GM04503 (cell line): ENCODE measurements around the gene PCDH9.

Source experiments
- DNase-seq: peaks from one replicate; pipeline ENCODE4 v3.0.0-alpha.2; 2012; ENCODE audit warnings: low read depth

Gene PCDH9

GRCh38 chr13:67224148-67224846 lies 5.8 kb downstream of the PCDH9 start:
- DNase-seq: no peak

GRCh38 chr13:67223742-67224141 lies 6.4 kb downstream of the PCDH9 start:
- DNase-seq: no peak

- no peak for DNase-seq
Measured at GRCh38 chr13:67223024-67223423, 7.1 kb downstream of the PCDH9 start.

GRCh38 chr13:67221630-67222226 lies 8.4 kb downstream of the PCDH9 start:
- no peak for DNase-seq

GRCh38 chr13:67219113-67219512 lies 11.0 kb downstream of the PCDH9 start:
- no peak for DNase-seq

DNA sequence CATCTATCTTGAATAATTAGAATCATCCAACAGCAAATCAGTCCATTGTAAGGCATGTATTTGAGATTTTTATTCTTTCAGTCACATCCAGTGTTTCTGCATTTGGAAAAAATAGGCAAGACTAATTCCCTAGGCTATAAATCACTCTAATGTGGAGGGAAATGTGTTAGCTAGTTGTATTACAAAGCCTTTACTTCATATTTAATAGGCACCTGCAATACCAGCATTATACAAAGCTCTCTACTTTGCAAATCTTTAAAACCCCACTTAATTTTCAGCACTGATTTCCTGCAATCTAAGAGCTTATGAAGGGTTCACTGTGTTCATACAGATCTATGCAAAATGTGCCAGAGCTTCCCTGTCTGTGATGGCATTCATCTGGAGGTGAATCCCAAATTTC lies 12.3 kb downstream of the PCDH9 start:
- no peak for DNase-seq

DNA sequence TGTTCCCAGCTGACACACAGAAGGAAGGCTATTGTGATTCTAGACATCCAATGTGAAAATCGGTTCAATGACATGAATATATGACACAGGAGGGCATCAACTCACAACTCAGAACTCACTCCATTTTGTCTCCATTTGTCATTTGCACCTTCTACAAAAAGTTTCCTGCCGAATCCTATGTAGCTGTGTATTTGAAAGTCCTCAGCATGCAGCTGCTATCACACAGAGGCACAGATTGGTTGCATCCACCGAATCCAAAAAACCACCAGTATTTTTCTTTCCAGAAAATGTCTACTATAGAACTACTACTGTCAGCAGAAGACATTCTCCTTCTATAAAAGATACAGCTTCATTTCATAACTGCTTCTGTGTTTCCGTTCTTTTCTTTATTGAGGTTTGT lies 13.3 kb downstream of the PCDH9 start:
- no peak for DNase-seq

DNA sequence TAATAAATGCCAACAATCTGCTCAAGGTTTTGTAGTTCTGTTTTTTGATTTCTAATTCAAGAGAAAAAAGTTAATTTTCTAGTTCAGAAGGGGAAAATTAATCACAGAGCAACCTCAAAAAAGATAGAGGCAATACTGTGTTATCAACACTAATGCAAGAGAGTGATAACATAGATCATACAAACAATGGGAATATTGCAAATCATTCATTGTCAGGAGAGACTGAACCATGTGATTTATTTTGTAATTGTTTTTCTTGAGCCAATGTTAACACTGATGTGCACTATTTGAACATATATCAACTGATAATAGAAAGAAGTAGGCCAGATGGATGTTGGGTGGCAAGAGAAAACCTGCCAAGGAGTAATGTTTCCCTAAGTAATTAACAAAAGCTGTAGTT lies 19.9 kb downstream of the PCDH9 start:
- DNase-seq: no peak

- DNase-seq: no peak
Measured at GRCh38 chr13:67208552-67208951, 21.6 kb downstream of the PCDH9 start.

DNA sequence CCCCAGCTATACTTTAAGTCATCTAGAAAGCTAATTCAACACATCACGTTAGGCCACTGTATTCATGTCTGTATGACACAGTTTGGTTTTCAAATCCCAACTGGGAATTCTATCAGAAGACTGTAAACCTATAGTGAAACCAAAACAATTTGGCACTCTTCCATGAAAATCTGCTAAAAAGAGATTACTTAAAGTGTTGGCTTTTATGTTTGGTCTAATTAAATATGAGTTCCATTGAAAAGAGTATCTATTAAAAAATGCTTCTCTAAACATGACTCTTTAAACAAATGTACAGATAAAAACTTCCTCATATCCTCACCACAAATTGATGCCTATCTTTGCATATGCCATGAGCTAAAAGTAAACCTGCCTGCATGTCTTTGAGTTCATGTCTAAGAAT lies 25.4 kb downstream of the PCDH9 start:
- DNase-seq: no peak

GRCh38 chr13:67200605-67201004 lies 29.5 kb downstream of the PCDH9 start:
- no peak for DNase-seq

GRCh38 chr13:67200183-67200582 lies 30.0 kb downstream of the PCDH9 start:
- no peak for DNase-seq

DNA sequence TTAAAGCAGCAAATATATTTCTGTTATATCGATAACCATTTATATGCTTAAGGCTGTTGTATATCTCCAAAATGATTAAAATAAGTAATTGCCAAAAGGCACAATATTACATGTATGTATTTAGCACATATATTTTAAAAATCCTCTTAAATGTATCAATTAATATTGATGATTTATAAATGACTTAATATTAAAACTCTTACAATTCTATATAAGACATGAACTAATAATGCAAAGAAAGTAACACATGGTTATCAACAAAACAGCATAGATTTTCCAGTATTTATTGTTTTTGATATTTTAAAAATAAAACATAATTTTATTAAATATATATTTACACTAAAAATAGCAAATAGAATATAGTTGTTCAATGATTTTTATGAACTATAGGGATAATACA lies 32.4 kb downstream of the PCDH9 start:
- DNase-seq: no peak

DNA sequence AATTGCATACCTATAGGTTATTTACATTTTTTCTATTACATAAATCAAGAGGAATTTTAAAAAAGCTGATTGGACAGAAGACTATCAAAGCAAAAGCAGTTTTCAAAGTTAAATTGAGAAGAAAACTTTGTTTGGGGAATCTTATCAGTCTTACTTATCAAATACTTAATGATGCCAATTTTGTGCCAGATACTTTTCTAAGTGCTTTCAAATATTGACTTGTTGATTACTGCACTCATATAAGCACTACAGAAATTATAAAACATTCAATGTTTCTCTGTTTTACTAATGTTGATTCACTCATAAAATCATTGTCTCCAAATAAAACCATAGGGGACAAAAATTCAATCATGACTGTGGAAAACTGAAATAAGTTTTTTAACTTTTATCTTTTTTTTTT lies 36.2 kb downstream of the PCDH9 start:
- no peak for DNase-seq

- no peak for DNase-seq
Measured at GRCh38 chr13:67192751-67193150, 37.4 kb downstream of the PCDH9 start.

DNA sequence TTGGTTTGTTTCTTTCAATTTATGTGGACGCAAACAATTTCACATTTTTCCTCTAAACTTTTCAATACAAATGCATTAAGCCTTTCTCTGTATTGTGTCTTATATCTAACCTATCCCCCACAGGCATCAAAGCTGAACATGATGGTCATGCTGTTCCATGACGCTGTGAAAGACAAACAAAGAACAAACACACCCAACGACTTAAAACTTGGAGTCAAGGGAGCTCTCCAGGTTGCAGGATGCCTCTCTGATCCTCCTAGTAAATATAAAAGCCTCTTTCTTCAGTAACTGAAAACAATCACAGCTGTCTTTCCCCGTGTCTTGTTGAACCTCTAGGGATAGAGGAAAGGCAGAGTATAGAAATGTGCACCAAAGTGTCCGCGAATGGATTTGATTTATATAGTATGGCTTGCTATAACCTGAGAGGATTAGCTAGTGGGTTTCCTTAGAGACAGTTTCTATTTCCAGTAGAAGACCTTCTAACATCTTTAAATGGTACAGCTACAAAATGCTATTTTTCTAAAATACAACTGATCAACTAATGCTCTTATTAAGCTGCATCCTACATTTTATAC lies 43.1 kb downstream of the PCDH9 start:
- no peak for DNase-seq

DNA sequence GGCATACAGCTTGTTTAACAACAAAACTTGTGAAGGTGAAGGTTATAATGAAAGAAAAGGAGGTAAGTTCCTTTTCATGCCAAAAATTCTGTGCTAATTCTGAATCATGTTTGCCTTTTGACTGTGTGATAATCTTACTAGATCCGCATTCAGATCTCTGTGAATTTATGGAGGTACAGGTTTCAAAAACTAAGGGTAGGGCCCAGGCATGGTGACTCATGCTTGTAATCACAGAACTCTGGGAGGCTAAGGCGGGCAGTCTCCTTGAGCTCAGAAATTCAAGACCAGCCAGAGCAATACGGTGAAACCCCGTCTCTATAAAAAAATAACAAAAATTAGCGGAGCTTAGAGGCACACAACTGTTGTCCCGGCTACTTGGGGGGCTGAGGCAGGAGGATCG lies 45.9 kb downstream of the PCDH9 start:
- no peak for DNase-seq

DNA sequence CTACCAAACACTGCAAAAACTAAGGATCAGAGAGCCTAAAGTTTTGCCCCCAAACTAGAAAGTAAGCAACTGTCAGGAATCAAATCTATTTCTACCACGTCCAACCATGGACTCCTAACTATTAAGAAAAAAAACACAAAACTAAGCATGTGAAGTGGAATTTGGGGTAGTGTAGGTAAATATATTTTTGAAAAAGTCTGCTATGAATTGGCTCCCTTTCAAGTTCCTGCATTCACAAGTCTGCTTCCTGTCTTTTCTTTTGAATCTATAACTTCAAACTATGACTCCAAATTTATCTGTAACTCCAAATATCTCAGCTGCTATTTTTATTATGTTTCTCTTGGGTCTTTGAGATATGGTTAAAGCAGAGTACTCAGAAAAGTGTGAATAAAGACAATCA lies 47.0 kb downstream of the PCDH9 start:
- no peak for DNase-seq

- DNase-seq: no peak
Measured at GRCh38 chr13:67175836-67176459, 54.2 kb downstream of the PCDH9 start.

DNA sequence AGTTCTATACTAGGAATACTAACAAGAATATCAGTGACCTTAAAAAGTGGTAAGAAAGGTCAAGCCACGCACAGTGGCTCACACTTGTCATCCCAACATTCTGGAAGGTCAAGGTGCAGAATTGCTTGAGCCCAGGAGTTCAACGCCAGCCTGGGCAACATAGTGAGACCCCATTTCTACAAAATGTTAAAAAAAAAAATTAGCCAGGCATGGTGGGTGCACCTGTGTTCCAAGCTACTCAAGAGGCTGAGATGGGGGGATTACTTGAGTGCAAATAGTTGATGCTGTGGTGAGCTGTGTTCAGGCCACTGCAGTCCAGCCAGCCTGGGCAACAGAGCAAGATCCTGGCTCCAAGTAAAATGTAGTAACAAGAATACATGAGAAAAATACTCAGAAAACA lies 61.8 kb downstream of the PCDH9 start:
- DNase-seq: no peak

DNA sequence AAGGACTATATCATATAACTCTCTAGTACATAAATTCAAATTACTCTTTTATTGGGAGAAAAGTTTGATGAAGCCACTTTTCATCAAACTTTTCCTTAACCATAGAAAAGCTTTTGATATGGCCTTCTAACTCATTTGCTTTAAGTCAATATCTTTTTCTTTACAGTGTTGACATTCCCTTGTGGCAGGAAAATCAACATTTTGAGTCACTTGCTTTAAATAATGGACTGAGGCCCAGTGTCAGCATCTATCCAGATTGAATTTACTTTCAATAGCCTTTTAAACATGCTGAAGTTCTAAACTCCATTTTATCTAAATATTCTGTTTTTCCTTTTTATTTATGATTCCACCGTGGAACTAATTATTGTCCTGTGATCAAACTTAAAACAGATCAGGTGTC lies 62.7 kb downstream of the PCDH9 start:
- no peak for DNase-seq

GRCh38 chr13:67161176-67161575 lies 69.0 kb downstream of the PCDH9 start:
- no peak for DNase-seq

DNA sequence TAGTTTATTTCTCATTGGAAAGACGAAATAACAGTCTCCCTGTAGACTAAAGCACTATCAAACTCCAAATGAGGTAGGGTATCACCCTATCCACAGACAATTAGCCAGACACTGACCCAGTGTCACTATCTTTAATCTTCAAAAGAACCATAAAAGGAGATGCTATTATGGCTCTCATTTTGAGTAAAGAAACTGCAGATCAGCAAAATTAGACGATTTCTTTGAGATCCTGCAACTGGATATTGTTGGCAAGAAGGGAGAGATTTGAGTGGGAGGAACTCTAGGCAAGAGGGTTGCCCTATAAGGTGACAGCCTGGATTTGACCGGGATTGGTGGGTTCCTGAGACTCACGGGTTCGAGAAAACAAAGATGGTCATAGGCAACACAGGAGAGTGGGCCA lies 71.2 kb downstream of the PCDH9 start:
- no peak for DNase-seq

DNA sequence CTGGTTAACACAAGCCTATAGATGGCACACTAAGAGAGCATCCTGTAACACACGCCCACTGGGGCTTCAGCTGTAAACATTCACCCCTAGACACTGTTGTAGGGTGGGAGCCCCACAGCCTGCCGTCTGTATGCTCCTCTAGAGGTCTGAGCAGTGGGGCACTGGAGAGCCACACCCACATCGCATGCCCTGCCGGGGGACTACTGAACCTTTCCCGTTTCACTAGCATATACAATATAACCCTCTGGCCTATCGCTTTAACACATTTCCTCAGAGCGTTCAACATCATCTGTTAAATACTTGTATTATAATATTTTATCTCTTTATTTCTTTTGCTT lies 73.4 kb downstream of the PCDH9 start:
- no peak for DNase-seq
